ENCODE results near the gene TES.
"Not testable (repeated sequence)": the region's sequence is repeated elsewhere in the genome, so short reads cannot be mapped to it uniquely, and the experiment has no call there.

TES gene

GRCh38 chr7:116224492-116225098, 14.3 kb downstream of the TES start:
- DNase-seq, result no peak

- DNase-seq, result no peak
Observed at GRCh38 chr7:116225860-116226259, 15.5 kb downstream of the TES start.

GRCh38 chr7:116226664-116227063, 16.3 kb downstream of the TES start:
- no peak for DNase-seq

- no peak for DNase-seq
Observed at GRCh38 chr7:116227678-116228239, 17.4 kb downstream of the TES start.

GRCh38 chr7:116228241-116228640, 17.9 kb downstream of the TES start:
- no peak for DNase-seq

- DNase-seq, result no peak
Observed at GRCh38 chr7:116229366-116229765, 19.0 kb downstream of the TES start.

GRCh38 chr7:116230191-116231005, 20.1 kb downstream of the TES start:
- DNase-seq, result no peak

- DNase-seq, result no peak
Observed at GRCh38 chr7:116231543-116231942, 21.2 kb downstream of the TES start.

GRCh38 chr7:116231949-116232348, 21.6 kb downstream of the TES start:
- no peak for DNase-seq

- DNase-seq, result no peak
Observed at GRCh38 chr7:116232350-116232749, 22.0 kb downstream of the TES start.

GRCh38 chr7:116232920-116233319, 22.6 kb downstream of the TES start:
- DNase-seq, result no peak

GRCh38 chr7:116234517-116235200, 24.3 kb downstream of the TES start:
- no peak for DNase-seq

GRCh38 chr7:116235380-116235779, 25.0 kb downstream of the TES start:
- DNase-seq, result no peak

- peak; percentile 62 for DNase-seq
Observed at GRCh38 chr7:116236020-116236630, 25.8 kb downstream of the TES start.

GRCh38 chr7:116239020-116239419, 28.7 kb downstream of the TES start:
- no peak for DNase-seq

- DNase-seq, result no peak
Observed at GRCh38 chr7:116239434-116239833, 29.1 kb downstream of the TES start.

GRCh38 chr7:116240024-116240668, 29.8 kb downstream of the TES start:
- DNase-seq, result no peak

GRCh38 chr7:116241291-116241690, 31.0 kb downstream of the TES start:
- DNase-seq, result no peak

- no peak for DNase-seq
Observed at GRCh38 chr7:116242178-116242577, 31.8 kb downstream of the TES start.

- DNase-seq, result no peak
Observed at GRCh38 chr7:116242759-116243158, 32.4 kb downstream of the TES start.

GRCh38 chr7:116244803-116245202, 34.5 kb downstream of the TES start:
- not testable (repeated sequence) for DNase-seq

- DNase-seq, result no peak
Observed at GRCh38 chr7:116246357-116246756, 36.0 kb downstream of the TES start.
